CD8-positive, alpha-beta memory T cell (primary cell): ENCODE data around the gene GATA6. TPM values are rescaled to one million over a fixed set of nuclear protein-coding genes. Genes with fewer than 3 reads are reported as not detected.
A peak's percentile ranks its signal among the peaks of the same experiment; 100 is the strongest.

Source experiments
- CTCF ChIA-PET: fragments of 350-600 bp; sonication (Branson Sonifier 250); formaldehyde crosslinking; loops from one replicate; lab custom pipeline; 2021; ENCODE audit warnings: antibody characterized with exemption; lab: Charles Lee
- POLR2A ChIA-PET: fragments of 350-600 bp; sonication (Branson Sonifier 250); formaldehyde crosslinking; loops from one replicate; lab custom pipeline; 2021; ENCODE audit warnings: antibody characterized with exemption; lab: Charles Lee
- DNase-seq, 5 donors: peaks; one replicate each; pipeline versions ENCODE4 v3.0.0 to v3.0.0-alpha.2; 2020 to 2022; ENCODE audit warnings: mixed read lengths in 1 of 5
- H3K27ac ChIP-seq: one replicate; pipeline ENCODE4 v1.7.0; 2013; ENCODE audit warnings: low read depth, mild to moderate bottlenecking, low read length, moderate library complexity
- H3K27me3 ChIP-seq: 2 replicates; pipeline ENCODE4 v1.7.0; 2013; ENCODE audit warnings: low read length, mild to moderate bottlenecking; ENCODE audit not compliant: insufficient read depth, poor library complexity, severe bottlenecking
- H3K36me3 ChIP-seq: 2 replicates; pipeline ENCODE4 v1.7.0; 2013; ENCODE audit warnings: mild to moderate bottlenecking, low read length, moderate library complexity; ENCODE audit not compliant: insufficient read depth
- H3K4me1 ChIP-seq: 2 replicates; pipeline ENCODE4 v1.7.0; 2013; ENCODE audit warnings: mild to moderate bottlenecking, low read length, moderate library complexity; ENCODE audit not compliant: insufficient read depth
- H3K4me3 ChIP-seq: 2 replicates; pipeline ENCODE4 v1.7.0; 2013; ENCODE audit warnings: mild to moderate bottlenecking, low read length
- H3K9me3 ChIP-seq: 2 replicates; pipeline ENCODE4 v1.7.0; 2013; ENCODE audit warnings: mild to moderate bottlenecking, low read length
- H3K27ac Mint-ChIP-seq, 8 donors: one replicate each; pipeline ENCODE4 v1.8.0; 2020 to 2021; ENCODE audit warnings: mixed read lengths in 8 of 8, mild to moderate bottlenecking in 6 of 8, inconsistent platforms in 3 of 8, moderate library complexity in 3 of 8
- H3K27me3 Mint-ChIP-seq, 2 donors: one replicate each; pipeline ENCODE4 v1.8.0; 2020 to 2021; ENCODE audit warnings: mixed read lengths in 2 of 2, mild to moderate bottlenecking in 1 of 2, moderate library complexity in 1 of 2
- H3K36me3 Mint-ChIP-seq, 3 donors: one replicate each; pipeline ENCODE4 v1.8.0; 2020 to 2021; ENCODE audit warnings: mixed read lengths in 3 of 3, inconsistent platforms in 1 of 3, mild to moderate bottlenecking in 1 of 3
- H3K4me1 Mint-ChIP-seq, 3 donors: one replicate each; pipeline ENCODE4 v1.8.0; 2020 to 2021; ENCODE audit warnings: mixed read lengths in 3 of 3, inconsistent platforms in 1 of 3, mild to moderate bottlenecking in 1 of 3
- H3K4me3 Mint-ChIP-seq, 7 donors: one replicate each; pipeline ENCODE4 v1.8.0; 2020 to 2021; ENCODE audit warnings: mixed read lengths in 7 of 7, mild to moderate bottlenecking in 6 of 7, moderate library complexity in 4 of 7, inconsistent platforms in 2 of 7
- H3K9me3 Mint-ChIP-seq, 5 donors: one replicate each; pipeline ENCODE4 v1.8.0; 2020 to 2022; ENCODE audit warnings: mixed read lengths in 5 of 5, mild to moderate bottlenecking in 3 of 5, moderate library complexity in 2 of 5, inconsistent platforms in 1 of 5
- polyA plus RNA-seq: library from polyadenylated mRNA; unstranded; fragments of 300-500 nt; fragmentation: Illumina TruSeq; gene quantifications from one replicate; pipeline ENCODE4 v1.2.3, GENCODE V29; 2021
- total RNA-seq, 2 experiments: library from RNA; stranded (reverse); gene quantifications; one replicate each; pipeline ENCODE4 v1.2.3, GENCODE V29; 2021

GATA6 gene
- total and polyA plus RNA-seq, 3 experiments from 2014 or later = 0.04 to 0.32 (median 0.11) TPM

DNA sequence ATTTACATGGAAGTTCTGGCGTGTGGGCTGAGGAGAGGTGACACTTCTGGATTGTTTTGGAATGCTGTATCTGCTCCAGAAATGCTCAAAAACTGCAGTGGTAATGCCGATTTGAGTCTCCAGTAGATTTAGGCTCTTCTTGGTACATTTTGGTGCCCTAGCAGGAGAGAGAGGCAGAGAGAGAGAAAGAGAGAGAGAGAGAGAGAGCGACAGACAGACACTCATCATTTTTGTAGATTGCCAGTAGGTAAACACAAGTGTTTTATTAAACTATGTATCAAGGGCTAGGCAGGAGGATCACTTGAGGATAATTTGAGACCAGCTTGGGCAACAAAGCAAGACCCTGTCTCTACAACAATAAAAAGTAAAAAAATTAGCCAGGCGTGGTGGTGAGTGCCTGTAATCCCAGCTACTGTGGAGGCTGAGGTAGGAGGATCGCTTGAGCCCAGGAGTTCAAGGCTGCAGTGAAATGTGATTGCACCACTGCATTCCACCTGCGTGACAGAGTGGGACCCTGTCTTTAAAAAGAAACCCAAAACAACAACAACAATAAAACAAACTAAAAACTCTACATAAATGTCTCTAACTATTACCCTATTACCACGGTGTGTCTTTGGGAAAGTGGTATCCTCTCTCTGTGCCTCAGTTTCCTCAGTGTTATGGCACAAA is 60.2 kb downstream of the GATA6 start:
- Histone ChIP-seq H3K4me1 (no peaks in the 10 kb centered on the region), H3K36me3 (no peaks in the 10 kb centered on the region), H3K27ac (no peak overlapping the region), H3K9me3 (no peaks in the 10 kb centered on the region), H3K4me3 (no peak overlapping the region), H3K27me3 (no peaks in the 10 kb centered on the region)
- Mint-ChIP-seq H3K27me3 (peaks cover 0 to 19% of the 10 kb centered on the region in 2 donors), H3K9me3 (no peaks in the 10 kb centered on the region), H3K27ac (peak overlapping the region in 1 of 8 donors; percentile 11), H3K36me3 (no peaks in the 10 kb centered on the region), H3K4me3 (no peak overlapping the region), H3K4me1 (peaks cover 6 to 8% (median 6%) of the 10 kb centered on the region in 3 donors)
- CTCF ChIA-PET = no interaction called here
- POLR2A ChIA-PET = no interaction called here
- no peak for DNase-seq

DNA sequence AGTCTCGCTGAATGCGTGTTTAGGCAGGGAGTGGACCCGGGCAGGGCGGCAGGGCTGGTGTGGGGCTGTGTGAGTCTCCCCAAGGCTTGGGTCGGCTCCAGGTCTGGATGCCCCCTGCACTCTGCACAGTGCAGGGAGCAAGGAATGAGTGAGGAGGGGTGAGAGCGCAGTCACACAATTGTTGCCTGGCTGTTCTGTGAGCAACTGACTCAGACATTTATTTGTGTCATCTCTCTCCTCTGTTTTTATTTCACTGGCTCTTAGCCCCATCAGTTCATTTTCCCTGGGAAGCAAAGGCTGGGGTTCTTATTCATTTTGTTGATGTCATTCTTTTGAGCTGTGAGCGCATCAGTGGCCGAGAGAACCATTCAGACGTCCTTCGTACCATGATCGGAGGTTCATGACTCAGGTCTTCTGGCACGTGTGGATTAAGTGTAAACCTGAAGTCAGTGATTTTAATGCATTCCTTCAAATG is 61.1 kb downstream of the GATA6 start:
- Histone ChIP-seq H3K36me3 (no peaks in the 10 kb centered on the region), H3K4me1 (no peaks in the 10 kb centered on the region), H3K9me3 (no peaks in the 10 kb centered on the region), H3K4me3 (no peak overlapping the region), H3K27me3 (no peaks in the 10 kb centered on the region), H3K27ac (no peak overlapping the region)
- CTCF ChIA-PET = no interaction called here
- POLR2A ChIA-PET = no interaction called here
- H3K36me3 Mint-ChIP-seq = no peaks in the 10 kb centered on the region
- peaks cover 3 to 6% (median 6%) of the 10 kb centered on the region in 3 donors for H3K4me1 Mint-ChIP-seq
- no peak for DNase-seq
- H3K4me3 Mint-ChIP-seq = no peak overlapping the region
- peaks cover 0 to 19% of the 10 kb centered on the region in 2 donors for H3K27me3 Mint-ChIP-seq
- H3K27ac Mint-ChIP-seq = peak overlapping the region in 1 of 8 donors; percentile 50
- H3K9me3 Mint-ChIP-seq = no peaks in the 10 kb centered on the region

DNA sequence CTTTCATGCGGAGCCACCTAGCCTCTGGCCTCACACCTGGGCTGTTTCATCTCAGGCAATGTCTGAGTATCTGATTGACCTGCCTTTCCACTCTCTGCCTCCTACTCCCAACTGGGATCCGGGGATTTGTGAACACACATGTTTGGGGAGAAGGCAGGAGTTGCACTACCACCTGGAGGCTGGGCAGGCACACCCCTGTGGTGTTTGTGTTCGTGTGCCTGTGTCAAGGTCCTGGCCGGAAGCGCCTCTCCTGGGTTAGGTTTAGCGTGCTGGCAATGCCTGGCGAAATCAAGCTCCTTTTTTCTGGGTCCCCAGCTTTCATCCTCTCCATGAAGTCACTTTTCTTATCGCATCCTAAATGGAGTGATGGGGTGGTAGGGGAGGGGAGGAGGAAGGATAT is 63.9 kb downstream of the GATA6 start:
- H3K4me1 Mint-ChIP-seq = peaks cover 15 to 18% (median 15%) of the 10 kb centered on the region in 3 donors
- peaks cover 4 to 22% of the 10 kb centered on the region in 2 donors for H3K27me3 Mint-ChIP-seq
- H3K27ac Mint-ChIP-seq = no peak overlapping the region
- H3K36me3 Mint-ChIP-seq = no peaks in the 10 kb centered on the region
- no peaks in the 10 kb centered on the region for H3K9me3 Mint-ChIP-seq
- Histone ChIP-seq H3K27me3 (peaks cover 6% of the 10 kb centered on the region), H3K36me3 (no peaks in the 10 kb centered on the region), H3K9me3 (no peaks in the 10 kb centered on the region), H3K4me3 (no peak overlapping the region), H3K27ac (no peak overlapping the region), H3K4me1 (no peaks in the 10 kb centered on the region)
- DNase-seq = no peak
- ChIA-PET POLR2A (no interaction called here), CTCF (no interaction called here)
- no peak overlapping the region for H3K4me3 Mint-ChIP-seq

DNA sequence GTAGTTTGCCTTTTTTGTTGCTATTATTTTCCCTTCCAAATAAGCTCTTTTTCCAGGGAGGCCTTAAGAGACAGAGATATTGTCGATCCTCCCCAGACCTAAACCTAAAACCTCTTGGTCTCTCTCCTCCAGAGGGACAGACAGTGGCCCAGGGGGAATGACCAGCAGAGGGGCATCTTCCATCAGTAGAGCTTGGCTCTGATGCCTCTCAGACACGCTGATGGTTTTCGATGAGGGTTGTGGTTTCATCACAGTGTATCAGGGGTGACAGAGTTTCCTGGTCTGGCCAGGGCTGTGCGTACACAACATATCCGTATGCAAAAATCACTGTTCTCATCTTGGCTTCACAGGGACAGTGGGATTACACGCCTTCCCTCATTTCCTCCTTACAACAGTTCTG is 68.6 kb downstream of the GATA6 start:
- POLR2A ChIA-PET = interaction anchor here (1.0 kb wide), 1 partner anchor 107 kb away, joined by 3 read pairs; no protein-coding TSS in a partner anchor
- H3K9me3 Mint-ChIP-seq = no peaks in the 10 kb centered on the region
- CTCF ChIA-PET = interaction anchor here (1.0 to 1.6 kb wide), 7 partner anchors 13 to 324 kb away, joined by 3 to 4 read pairs (median 3); no protein-coding TSS in a partner anchor

DNA sequence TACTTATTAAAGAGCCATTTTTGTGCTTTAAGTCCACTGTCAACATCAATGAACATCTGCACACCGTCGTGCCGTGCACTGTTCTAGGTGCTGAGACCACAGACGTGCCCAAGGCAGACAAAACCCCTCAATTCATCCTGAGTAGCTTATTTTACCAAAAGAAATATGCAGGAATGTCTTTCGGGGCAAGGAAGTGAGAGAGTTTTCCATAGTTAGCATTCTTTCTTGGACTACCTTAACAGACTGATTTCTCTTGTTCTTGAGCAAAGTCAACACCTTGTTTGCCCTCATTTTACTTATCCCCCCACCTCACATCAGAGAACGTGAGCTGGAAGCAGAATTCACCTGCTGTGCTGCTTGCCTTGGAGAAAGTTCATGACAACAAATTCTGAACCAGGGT is 69.3 kb downstream of the GATA6 start:
- H3K4me1 ChIP-seq = no peaks in the 10 kb centered on the region
- peak overlapping the region in 1 of 7 donors; percentile 28 for H3K4me3 Mint-ChIP-seq
- H3K4me3 ChIP-seq = no peak overlapping the region
- no peaks in the 10 kb centered on the region for H3K9me3 Mint-ChIP-seq
- no peaks in the 10 kb centered on the region for H3K36me3 ChIP-seq
- H3K9me3 ChIP-seq = no peaks in the 10 kb centered on the region
- ChIA-PET CTCF (interaction anchor here (1.0 to 1.6 kb wide), 5 partner anchors 14 to 324 kb away, joined by 3 to 4 read pairs (median 3); no protein-coding TSS in a partner anchor), POLR2A (no interaction called here)
- peaks cover 6% of the 10 kb centered on the region for H3K27me3 ChIP-seq
- peaks cover 17 to 22% (median 20%) of the 10 kb centered on the region in 3 donors for H3K4me1 Mint-ChIP-seq
- no peaks in the 10 kb centered on the region for H3K36me3 Mint-ChIP-seq
- no peak for DNase-seq
- H3K27me3 Mint-ChIP-seq = peaks cover 3 to 4% of the 10 kb centered on the region in 2 donors
- H3K27ac ChIP-seq = no peak overlapping the region
- H3K27ac Mint-ChIP-seq = peak overlapping the region in 1 of 8 donors; percentile 67

More for the DNA sequence above, 68.6 kb downstream of the GATA6 start:
- Mint-ChIP-seq H3K36me3 (no peaks in the 10 kb centered on the region), H3K4me3 (peak overlapping the region in 5 of 7 donors; percentile 4 to 56 (median 28)), H3K27ac (peak overlapping the region in 7 of 8 donors; percentile 22 to 74 (median 64)), H3K27me3 (peaks cover 3 to 4% of the 10 kb centered on the region in 2 donors), H3K4me1 (peaks cover 17 to 22% (median 20%) of the 10 kb centered on the region in 3 donors)
- Histone ChIP-seq H3K4me3 (no peak overlapping the region), H3K27ac (no peak overlapping the region), H3K9me3 (no peaks in the 10 kb centered on the region), H3K4me1 (no peaks in the 10 kb centered on the region), H3K27me3 (peaks cover 6% of the 10 kb centered on the region), H3K36me3 (no peaks in the 10 kb centered on the region)
- peak; percentile 4 to 60 (median 23) for DNase-seq

DNA sequence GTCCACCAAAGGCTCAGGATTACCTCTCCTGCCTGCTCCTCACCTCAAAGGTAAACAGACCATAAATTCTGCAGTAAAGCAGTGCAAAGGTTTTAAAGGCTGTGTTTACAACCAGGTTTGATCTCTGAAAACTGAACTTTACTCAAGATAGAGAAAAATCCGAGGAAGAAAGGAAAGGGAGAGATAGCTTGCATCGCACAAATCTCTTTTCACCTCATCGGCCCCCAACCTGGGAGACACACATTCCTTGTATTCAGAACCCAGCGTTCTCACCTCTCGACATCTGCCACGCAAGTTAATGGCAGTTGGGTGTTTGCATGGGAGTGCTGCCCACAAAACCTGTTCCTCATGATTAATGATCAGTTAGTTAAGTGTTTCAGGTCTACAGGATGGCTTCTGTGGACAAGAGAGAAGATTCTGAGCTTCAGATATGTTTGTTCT is 72.6 kb downstream of the GATA6 start:
- Mint-ChIP-seq H3K9me3 (no peaks in the 10 kb centered on the region), H3K27ac (no peak overlapping the region), H3K36me3 (no peaks in the 10 kb centered on the region), H3K4me3 (no peak overlapping the region), H3K27me3 (peaks cover 0 to 3% of the 10 kb centered on the region in 2 donors), H3K4me1 (peaks cover 17 to 21% (median 19%) of the 10 kb centered on the region in 3 donors)
- no peaks in the 10 kb centered on the region for H3K9me3 ChIP-seq
- no peak overlapping the region for H3K4me3 ChIP-seq
- H3K27ac ChIP-seq = no peak overlapping the region
- ChIA-PET POLR2A (no interaction called here), CTCF (no interaction called here)
- H3K27me3 ChIP-seq = peaks cover 3% of the 10 kb centered on the region
- no peaks in the 10 kb centered on the region for H3K4me1 ChIP-seq
- H3K36me3 ChIP-seq = no peaks in the 10 kb centered on the region
- DNase-seq = no peak

DNA sequence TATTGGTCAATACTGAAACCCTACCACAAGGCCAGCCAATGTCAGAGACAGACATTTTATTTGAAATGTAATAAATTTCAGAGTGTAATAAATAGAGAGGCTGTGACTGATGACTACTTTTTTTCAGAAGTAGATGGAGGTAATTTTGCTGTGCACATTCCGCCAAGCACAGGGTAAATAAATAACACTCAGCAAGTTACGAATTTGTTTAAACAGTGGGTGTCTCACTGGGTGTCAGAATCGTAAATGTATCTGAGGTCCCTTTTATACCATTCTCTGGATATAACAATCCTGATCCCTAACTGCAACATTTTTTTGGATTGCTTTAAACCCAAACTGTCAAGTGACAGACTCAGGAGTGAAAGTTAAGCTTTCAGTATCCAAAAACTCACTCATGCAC is 74.1 kb downstream of the GATA6 start:
- no peaks in the 10 kb centered on the region for H3K36me3 Mint-ChIP-seq
- ChIA-PET POLR2A (no interaction called here), CTCF (no interaction called here)
- Histone ChIP-seq H3K9me3 (no peaks in the 10 kb centered on the region), H3K4me3 (no peak overlapping the region), H3K4me1 (no peaks in the 10 kb centered on the region), H3K27ac (no peak overlapping the region), H3K36me3 (no peaks in the 10 kb centered on the region), H3K27me3 (no peaks in the 10 kb centered on the region)
- H3K27ac Mint-ChIP-seq = no peak overlapping the region
- no peak overlapping the region for H3K4me3 Mint-ChIP-seq
- DNase-seq = no peak
- H3K27me3 Mint-ChIP-seq = peaks cover 0 to under 1% of the 10 kb centered on the region in 2 donors
- H3K4me1 Mint-ChIP-seq = peaks cover 6 to 8% (median 6%) of the 10 kb centered on the region in 3 donors
- no peaks in the 10 kb centered on the region for H3K9me3 Mint-ChIP-seq

DNA sequence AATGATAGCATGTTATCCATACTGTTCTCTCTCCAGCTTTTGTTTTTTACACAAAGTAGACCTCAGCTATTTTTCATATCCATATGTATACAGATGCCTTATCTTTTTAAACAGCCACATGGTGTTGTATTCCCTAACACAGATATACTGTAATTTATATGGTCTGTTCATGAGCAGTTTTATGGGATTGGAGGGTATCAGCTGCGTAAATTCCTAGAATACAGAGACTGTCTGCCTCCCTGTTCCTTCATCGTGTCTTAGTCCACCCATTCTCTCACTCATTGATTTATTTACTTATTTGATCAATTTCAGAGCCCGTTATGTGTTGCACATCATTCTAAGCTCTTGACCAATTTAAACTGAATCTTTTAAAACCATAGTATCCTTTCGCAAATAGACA is 80.6 kb downstream of the GATA6 start:
- no peaks in the 10 kb centered on the region for H3K4me1 ChIP-seq
- Mint-ChIP-seq H3K27me3 (peaks cover 4 to 5% of the 10 kb centered on the region in 2 donors), H3K27ac (peak overlapping the region in 1 of 8 donors; percentile 38), H3K36me3 (peaks cover 0 to under 1% (median 0%) of the 10 kb centered on the region in 3 donors), H3K9me3 (no peaks in the 10 kb centered on the region), H3K4me3 (no peak overlapping the region), H3K4me1 (peaks cover 6 to 13% (median 11%) of the 10 kb centered on the region in 3 donors)
- no peak overlapping the region for H3K4me3 ChIP-seq
- ChIA-PET CTCF (interaction anchor here (1.4 kb wide), 1 partner anchor 114 kb away, joined by 4 read pairs; no protein-coding TSS in a partner anchor), POLR2A (no interaction called here)
- no peaks in the 10 kb centered on the region for H3K27me3 ChIP-seq
- H3K36me3 ChIP-seq = no peaks in the 10 kb centered on the region
- DNase-seq = no peak
- no peaks in the 10 kb centered on the region for H3K9me3 ChIP-seq
- H3K27ac ChIP-seq = no peak overlapping the region
